GM19351 (cell line): ENCODE results near the gene RMDN3.

Experiments used
- ATAC-seq: cut with Tn5 transposase; IDR thresholded peaks from one replicate; pipeline ENCODE4 v1.9.1; 2021; ENCODE audit warnings: mild to moderate bottlenecking, moderate library complexity; ENCODE audit not compliant: unreplicated experiment

Gene RMDN3

GRCh38 chr15:40773496-40773895 lies 18.4 kb upstream of the RMDN3 start:
- no peak for ATAC-seq

DNA sequence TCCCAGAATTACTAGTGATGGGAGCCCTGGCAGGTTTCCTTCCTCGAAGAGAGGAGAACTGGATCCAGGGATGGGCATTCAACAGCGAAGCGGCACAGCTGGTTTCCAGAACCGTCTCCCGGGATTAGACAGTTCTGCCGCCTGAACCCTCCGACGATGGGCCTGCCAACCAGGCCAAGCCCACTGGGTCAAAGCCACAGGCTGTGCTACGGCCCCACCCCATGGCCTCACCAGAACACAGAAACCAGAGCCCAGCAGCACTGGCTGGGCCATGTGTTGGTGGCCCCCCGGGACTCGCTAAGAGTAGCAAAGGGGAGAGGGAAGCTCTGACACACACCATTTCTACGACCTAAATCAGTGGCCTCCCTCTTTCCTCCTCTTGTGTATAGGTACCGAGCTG lies 17.0 kb upstream of the RMDN3 start:
- ATAC-seq, result no peak

- no peak for ATAC-seq
Measured at GRCh38 chr15:40771242-40771641, 16.2 kb upstream of the RMDN3 start.

GRCh38 chr15:40770147-40770721 lies 15.2 kb upstream of the RMDN3 start:
- ATAC-seq, result no peak

GRCh38 chr15:40769274-40770146 lies 14.5 kb upstream of the RMDN3 start, which contains the start of gene C15orf62:
Gene C15orf62 (plus strand): TSS chr15:40769980. CDS start chr15:40770496, 516 bp downstream.
- ATAC-seq, result peak; percentile 48

- no peak for ATAC-seq
Measured at GRCh38 chr15:40768521-40769273, 13.6 kb upstream of the RMDN3 start.

DNA sequence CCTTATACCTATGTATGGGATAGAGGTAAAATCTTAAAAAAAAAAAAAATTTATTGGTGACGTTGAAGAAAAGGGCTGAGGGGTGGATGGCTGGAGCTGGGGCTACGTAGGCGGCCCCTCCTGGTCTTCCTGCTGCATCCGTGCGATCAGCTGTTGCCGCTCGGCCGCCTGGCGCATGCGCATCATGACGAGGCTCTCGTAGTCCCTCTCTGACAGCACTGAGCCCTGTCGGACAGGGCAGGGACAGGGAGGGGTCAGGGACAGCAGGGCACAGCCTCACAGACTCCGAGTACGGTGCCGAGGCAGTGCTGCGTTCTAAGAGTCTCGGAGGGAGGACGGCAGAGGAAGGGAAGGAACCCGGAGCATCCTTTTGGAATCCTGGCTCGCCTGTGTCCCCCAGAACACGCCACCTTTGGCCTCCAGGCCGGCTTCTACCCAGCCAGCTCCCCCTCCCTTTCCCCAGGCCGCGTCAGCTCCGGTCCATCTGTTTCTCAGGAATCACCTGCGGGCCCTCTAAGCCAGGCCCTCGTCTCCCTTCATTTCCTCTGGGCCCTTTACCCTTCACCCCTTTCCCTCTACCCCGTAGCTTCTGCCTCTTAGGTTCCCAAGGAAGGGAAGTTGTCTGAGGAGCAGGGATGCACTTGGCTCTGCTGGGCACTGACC lies 12.9 kb upstream of the RMDN3 start:
- no peak for ATAC-seq

GRCh38 chr15:40766906-40767837 lies 12.1 kb upstream of the RMDN3 start:
- no peak for ATAC-seq

- ATAC-seq, result no peak
Measured at GRCh38 chr15:40766194-40766815, 11.3 kb upstream of the RMDN3 start.

GRCh38 chr15:40764629-40765103 lies 9.6 kb upstream of the RMDN3 start:
- ATAC-seq, result no peak

DNA sequence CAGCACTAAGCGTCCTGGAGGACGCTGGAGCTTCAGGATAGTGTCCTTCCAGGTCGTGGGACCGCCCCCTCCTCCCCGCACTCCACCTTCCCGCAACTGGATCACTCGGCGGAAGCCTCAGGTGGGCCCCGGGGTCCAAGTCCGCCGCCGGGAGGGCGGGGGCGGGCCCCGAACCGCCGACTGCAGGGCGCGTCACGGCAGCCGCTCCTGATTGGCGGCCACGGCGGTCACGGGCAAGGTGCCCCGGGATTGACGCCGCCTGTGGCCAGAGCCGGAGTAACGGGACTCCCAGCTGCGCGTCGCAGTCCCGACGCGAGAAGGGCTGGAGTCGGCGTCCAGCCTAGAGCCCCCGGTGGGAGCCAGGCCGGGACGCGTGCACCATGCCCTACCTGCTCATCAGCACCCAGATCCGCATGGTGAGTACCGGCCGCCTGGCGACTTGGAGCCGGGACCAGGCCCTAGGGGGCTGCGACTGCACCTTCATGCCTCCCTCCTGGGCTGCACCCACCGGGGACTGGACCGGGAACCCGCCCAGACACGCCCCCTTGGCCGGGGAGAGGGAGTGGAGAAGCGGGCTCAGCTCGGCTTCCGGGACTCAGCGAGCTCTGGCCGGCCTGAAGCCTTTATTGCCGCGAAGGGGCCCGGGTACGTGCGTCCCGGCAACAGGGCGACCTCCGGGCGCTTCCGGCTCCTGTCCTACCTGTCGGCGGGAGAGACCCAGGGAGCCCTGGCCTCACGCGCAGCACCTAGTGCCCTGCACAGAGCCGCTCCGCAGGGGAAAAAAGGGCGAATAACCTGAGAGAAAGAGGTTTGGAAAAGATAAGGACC lies 9.0 kb upstream of the RMDN3 start, which contains the start of gene GCHFR:
Gene GCHFR, plus strand, starts transcription at position 268 of the 828 bp plus-strand sequence. Its CDS starts 113 bp downstream, at position 381.
- ATAC-seq, result peak; percentile 59

DNA sequence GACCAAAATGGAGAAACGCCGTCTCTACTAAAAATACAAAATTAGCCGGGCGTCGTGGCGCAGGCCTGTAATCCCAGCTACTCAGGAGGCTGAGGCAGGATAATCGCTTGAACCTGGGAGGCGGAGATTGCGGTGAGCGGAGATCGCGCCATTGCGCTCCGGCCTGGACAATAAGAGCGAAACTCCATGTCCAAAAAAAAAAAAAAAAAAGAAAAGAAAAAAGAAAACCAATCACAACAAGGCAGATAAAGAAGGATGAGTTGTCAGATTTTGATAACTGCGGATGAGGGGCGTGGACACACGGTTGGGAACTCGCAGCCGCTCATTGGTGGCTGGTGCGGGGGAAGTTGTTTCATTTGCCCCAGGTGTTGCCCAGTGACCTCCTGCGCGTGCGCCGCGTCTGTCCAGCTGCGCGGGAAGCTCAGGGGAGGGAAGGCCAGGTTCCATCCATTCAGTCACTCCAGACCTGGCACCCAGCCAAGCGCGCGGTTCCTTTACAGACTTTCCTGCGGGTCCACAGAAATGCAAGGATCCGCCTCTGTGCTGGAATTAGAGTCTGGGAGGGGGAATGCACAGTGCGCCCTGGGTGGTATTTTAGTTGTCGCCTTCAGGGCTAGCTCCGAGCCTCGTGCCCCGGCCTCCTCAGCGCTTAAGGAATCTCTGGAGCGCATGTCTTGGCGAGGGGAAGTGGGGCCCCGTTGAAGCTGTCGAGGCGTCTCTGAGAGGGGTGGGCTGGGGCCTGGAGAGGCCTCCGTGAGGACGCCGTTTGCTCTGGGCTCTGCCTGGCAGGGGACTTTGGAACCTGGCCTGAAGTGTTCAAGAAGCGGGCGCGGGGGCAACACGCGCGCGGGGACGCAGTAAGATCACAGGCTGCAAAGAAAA lies 8.1 kb upstream of the RMDN3 start:
- ATAC-seq, result no peak

GRCh38 chr15:40759961-40760360 lies 4.9 kb upstream of the RMDN3 start:
- no peak for ATAC-seq

DNA sequence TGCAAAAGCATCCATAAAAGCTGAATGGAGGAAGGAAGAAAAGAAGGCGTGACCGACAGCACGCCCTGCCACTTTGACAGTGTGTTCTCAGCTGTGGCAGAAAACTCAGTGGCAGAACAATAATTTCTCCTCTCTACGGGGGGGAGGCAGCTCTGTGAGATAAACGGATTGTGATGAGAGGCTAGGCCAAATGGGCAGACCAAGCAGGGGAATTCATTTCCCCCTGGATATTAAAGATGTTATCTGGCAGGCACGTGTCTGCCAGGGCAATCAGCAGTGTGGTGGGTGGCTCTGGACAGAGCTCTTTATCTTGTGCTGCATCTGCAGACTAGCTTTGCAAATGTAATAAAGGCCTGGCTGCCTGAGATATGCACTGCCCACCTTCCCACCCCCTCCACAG lies 1.9 kb upstream of the RMDN3 start:
- no peak for ATAC-seq

GRCh38 chr15:40755812-40756208 lies 756 bp upstream of the RMDN3 start:
- ATAC-seq, result no peak

DNA sequence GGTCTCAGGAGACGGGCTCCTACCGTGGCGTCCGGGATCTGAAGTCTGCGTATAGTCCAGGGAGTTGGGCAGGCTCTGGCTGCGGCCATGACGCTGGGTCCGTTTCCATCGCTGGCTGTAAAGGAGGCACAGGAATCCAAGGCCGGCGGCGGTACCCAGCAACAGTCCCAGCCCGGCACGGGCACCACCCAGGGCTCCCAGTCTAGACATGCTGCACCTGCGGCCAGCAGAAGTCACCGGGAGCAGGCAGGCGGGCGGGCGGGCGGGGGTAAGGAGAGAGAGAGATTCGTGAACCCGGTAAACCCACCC lies 526 bp downstream of the RMDN3 start:
- ATAC-seq, result no peak

DNA sequence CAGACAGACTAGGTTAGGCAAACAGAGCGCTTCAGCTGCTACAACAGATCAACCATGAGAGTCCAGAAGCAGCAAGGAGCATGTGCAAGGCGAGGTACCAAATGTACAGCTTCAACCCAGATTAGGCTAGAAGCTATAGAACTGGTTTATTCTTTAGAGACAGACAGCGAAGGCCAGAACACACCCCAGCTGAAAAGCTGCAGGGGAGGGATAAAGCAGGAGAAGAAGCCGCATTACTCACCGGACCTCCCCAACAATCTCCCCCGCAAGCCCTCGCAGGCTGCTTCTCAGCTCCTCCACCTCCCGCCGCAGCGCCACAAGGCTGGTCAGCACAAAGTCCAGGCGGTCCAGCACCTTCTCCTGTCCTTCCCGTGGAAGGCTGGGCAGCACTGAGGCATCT lies 3.3 kb downstream of the RMDN3 start:
- no peak for ATAC-seq

DNA sequence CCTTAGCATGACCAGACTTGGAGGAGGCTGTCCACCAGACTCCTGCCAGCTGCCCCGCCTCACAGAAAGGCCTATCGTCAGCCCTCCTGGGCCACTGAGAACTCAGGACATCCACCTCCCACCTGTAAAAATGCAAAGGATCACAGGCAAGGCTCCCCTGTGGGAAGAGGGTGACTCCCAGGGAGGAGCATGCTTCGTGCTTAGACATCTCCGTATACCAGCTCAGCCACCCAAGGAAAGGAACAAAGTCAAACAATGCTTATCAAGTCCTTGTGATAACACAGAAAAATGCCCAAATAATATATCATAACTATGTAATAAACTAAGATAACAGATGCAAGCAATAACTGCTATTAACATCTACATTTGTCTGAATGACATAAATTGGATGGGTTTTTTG lies 4.2 kb downstream of the RMDN3 start:
- ATAC-seq, result no peak
